ENCODE results near the gene LRRC55.

DNA sequence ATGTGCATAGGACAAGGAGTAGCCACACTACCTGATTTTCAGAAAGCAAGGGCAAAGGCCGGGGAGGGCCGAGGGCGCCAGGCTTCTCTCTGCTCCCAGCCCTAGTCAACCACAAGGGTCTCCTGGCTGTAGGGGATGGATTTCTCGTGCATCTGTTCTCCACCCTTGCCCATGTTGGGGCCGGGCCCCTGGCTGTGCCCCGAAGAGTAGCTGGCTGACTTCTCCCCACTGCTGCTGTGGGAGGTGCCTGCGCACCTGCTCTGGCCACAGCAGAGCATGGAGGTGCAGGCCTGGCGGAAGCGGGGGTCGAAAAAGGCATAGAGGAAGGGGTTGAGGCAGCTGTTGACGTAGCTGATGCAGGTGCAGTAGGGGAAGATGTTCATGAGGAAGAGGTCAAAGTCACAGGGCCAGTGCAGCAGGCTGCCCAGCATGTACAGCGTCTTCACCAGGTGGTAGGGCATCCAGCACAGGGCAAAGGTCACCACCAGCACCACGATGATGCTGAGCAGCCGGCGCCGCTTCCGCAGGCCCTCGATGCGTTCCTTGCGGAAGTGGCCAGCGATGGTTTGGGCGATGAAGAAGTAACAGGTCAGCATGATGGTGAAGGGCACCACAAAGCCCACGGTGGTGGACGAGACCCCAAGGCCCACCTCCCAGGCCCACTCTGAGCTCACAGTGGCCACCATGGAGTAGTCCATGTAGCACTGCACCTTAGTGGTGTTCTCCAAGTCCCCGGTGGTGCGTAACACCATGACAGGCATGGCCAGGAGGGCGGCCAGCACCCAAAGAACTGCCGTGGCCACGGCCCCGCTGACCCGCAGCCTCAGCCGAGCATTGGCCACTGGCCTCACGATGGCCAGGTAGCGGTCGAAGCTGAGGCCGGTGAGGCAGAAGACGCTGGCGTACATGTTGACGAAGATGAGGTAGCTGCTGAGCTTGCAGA is 54.3 kb downstream of the LRRC55 start:
- TF ChIP-seq POLR2A (IDR thresholded peaks at IDR 0.05) = no peak
- no peak for TF ChIP-seq POLR2AphosphoS5 (IDR thresholded peaks at IDR 0.05)
